OCI-LY7 (cell line): ENCODE data around the gene NIN. TPM values are rescaled to one million over a fixed set of nuclear protein-coding genes. Genes with fewer than 3 reads are reported as not detected.

Source experiments
- BruUV-seq: library from RNA; stranded (reverse); fragments of 400-500 nt; replicated peaks from 2 replicates; lab custom pipeline; 2021; lab: Mats Ljungman, UMichigan
- CTCF ChIA-PET: fragments of 300-600 bp; sonication (Branson Sonifier 250); formaldehyde crosslinking; loops from one replicate; lab custom pipeline; 2022; ENCODE audit warnings: antibody characterized with exemption; ENCODE audit not compliant: unreplicated experiment; lab: Charles Lee
- POLR2A ChIA-PET: fragments of 300-600 bp; sonication (Branson Sonifier 250); formaldehyde crosslinking; loops from one replicate; lab custom pipeline; 2022; ENCODE audit warnings: antibody characterized with exemption; lab: Charles Lee
- DNase-seq: peaks from one replicate; pipeline ENCODE4 v3.0.0-alpha.2; 2015; ENCODE audit warnings: low spot score
- H2AFZ ChIP-seq: fragments of 200-600 bp; sonication (generic), shearing (Covaris generic); 2 replicates; pipeline ENCODE4 v1.6.1; 2014; ENCODE audit warnings: mild to moderate bottlenecking, antibody characterized with exemption, low read length, moderate library complexity
- H3K27ac ChIP-seq: fragments of 200-600 bp; sonication (generic); 2 replicates; pipeline ENCODE4 v1.5.1; 2014; ENCODE audit warnings: mixed run types, low read depth, mild to moderate bottlenecking, moderate library complexity, low read length, inconsistent platforms; ENCODE audit not compliant: poor library complexity, severe bottlenecking
- H3K36me3 ChIP-seq: fragments of 200-600 bp; sonication (generic); 2 replicates; pipeline ENCODE4 v1.6.1; 2014; ENCODE audit warnings: mild to moderate bottlenecking, antibody characterized with exemption, low read length, moderate library complexity, mixed read lengths; ENCODE audit not compliant: insufficient read depth
- H3K4me1 ChIP-seq: fragments of 200-600 bp; sonication (generic); 2 replicates; pipeline ENCODE4 v1.5.1; 2014; ENCODE audit warnings: mild to moderate bottlenecking, low read length; ENCODE audit not compliant: insufficient read depth, poor library complexity, severe bottlenecking
- H3K4me2 ChIP-seq: fragments of 200-600 bp; sonication (generic); 2 replicates; pipeline ENCODE4 v1.6.1; 2014; ENCODE audit warnings: mild to moderate bottlenecking, low read length
- H3K4me3 ChIP-seq: fragments of 200-600 bp; sonication (generic); 2 replicates; pipeline ENCODE4 v1.5.1; 2014; ENCODE audit warnings: mild to moderate bottlenecking, low read depth, low read length; ENCODE audit not compliant: poor library complexity, severe bottlenecking
- H3K79me2 ChIP-seq: fragments of 200-600 bp; sonication (generic); 2 replicates; pipeline ENCODE4 v1.6.1; 2016; ENCODE audit warnings: low read depth, mild to moderate bottlenecking, low read length, moderate library complexity, mixed read lengths; ENCODE audit not compliant: insufficient read depth
- H3K9me2 ChIP-seq: fragments of 200-600 bp; sonication (generic); 2 replicates; pipeline ENCODE4 v1.6.1; 2016; ENCODE audit warnings: mild to moderate bottlenecking, low read length, mixed read lengths; ENCODE audit not compliant: insufficient read depth
- H3K9me3 ChIP-seq: fragments of 200-600 bp; sonication (generic); 2 replicates; pipeline ENCODE4 v1.6.1; 2014; ENCODE audit warnings: mild to moderate bottlenecking, mixed run types, low read length, mixed read lengths
- H4K20me1 ChIP-seq: fragments of 200-600 bp; sonication (generic); 2 replicates; pipeline ENCODE4 v1.6.1; 2014; ENCODE audit warnings: mild to moderate bottlenecking, antibody characterized with exemption, low read length, moderate library complexity, mixed read lengths; ENCODE audit not compliant: insufficient read depth
- CTCF ChIP-seq: fragments of 200-600 bp; sonication (generic); conservative IDR thresholded peaks from 2 replicates; pipeline ENCODE4 v1.5.1; 2014; ENCODE audit warnings: mild to moderate bottlenecking, antibody characterized with exemption, low read length, moderate library complexity, mixed read lengths
- EZH2phosphoT487 ChIP-seq: fragments of 200-600 bp; sonication (generic); IDR thresholded peaks from 2 replicates; pipeline ENCODE4 v1.6.1; 2018; ENCODE audit warnings: low read depth, borderline replicate concordance, mild to moderate bottlenecking, mixed run types, antibody characterized with exemption, low read length, moderate library complexity, mixed read lengths
- intact Hi-C: fragments of 100-400 bp; cut with micrococcal nuclease; formaldehyde crosslinking; loops from one replicate; pipeline ENCODE4 v1.10.0; 2022; ENCODE audit not compliant: unreplicated experiment
- total RNA-seq, 2 experiments: library from RNA; depleted of rRNA in 1 of 2; stranded (reverse); fragments of >200 nt in 1 of 2; shearing (Covaris generic) in 1 of 2; gene quantifications; 2 replicates each; pipeline ENCODE4 v1.2.3, GENCODE V29; 2014 to 2022

Gene NIN
- total RNA-seq, 2 experiments from 2014 or later: 95.3 to 189 TPM

GRCh38 chr14:50785457-50786063, 45.4 kb downstream of the NIN start:
- TF ChIP-seq CTCF: no peak
- TF ChIP-seq EZH2phosphoT487: no peak
- BruUV-seq: no TSS peak
- Histone ChIP-seq H3K4me2 (peak overlapping the region; percentile 83), H2AFZ (peak overlapping the region; percentile 15; the same call in 1 of the 2 replicates), H3K4me1 (peaks cover 59% of the 10 kb centered on the region), H3K4me3 (no peak overlapping the region), H3K9me2 (no peaks in the 10 kb centered on the region), H3K79me2 (peaks cover 39% of the 10 kb centered on the region; the same call in 1 of the 2 replicates), H3K36me3 (peaks cover 79% of the 10 kb centered on the region), H4K20me1 (no peaks in the 10 kb centered on the region), H3K9me3 (no peaks in the 10 kb centered on the region), H3K27ac (peak overlapping the region; percentile 97)
- peak; percentile 35 for DNase-seq
- intact Hi-C loops: loop anchor here (5.0 kb wide), 1 partner anchor 553 kb away; the partner anchor contains the start of gene SOS2
- ChIA-PET CTCF (interaction anchor here (1.0 to 1.5 kb wide), 6 partner anchors 9 to 159 kb away, joined by 3 to 4 read pairs (median 3); partner anchors contain the start of gene PYGL), POLR2A (interaction anchor here (0.6 to 18.1 kb wide), 17 partner anchors 9 to 457 kb away, joined by 3 to 404 read pairs (median 5); partner anchors contain the start of gene NIN)

GRCh38 chr14:50784683-50785456, 46.1 kb downstream of the NIN start:
- H3K9me3 ChIP-seq: no peaks in the 10 kb centered on the region
- peaks cover 56% of the 10 kb centered on the region for H3K4me1 ChIP-seq
- POLR2A ChIA-PET: interaction anchor here (0.7 to 18.1 kb wide), 11 partner anchors 8 to 194 kb away, joined by 3 to 404 read pairs (median 8); partner anchors contain the start of gene NIN
- intact Hi-C loops: loop anchor here (5.0 kb wide), 1 partner anchor 553 kb away; the partner anchor contains the start of gene SOS2
- H4K20me1 ChIP-seq: no peaks in the 10 kb centered on the region
- no TSS peak for BruUV-seq
- H3K4me2 ChIP-seq: peak overlapping the region; percentile 83; the same call in 1 of the 2 replicates
- CTCF ChIA-PET: interaction anchor here (0.6 to 1.5 kb wide), 6 partner anchors 9 to 160 kb away, joined by 3 to 4 read pairs (median 4); partner anchors contain the start of gene PYGL
- peaks cover 39% of the 10 kb centered on the region; the same call in 1 of the 2 replicates for H3K79me2 ChIP-seq
- no peaks in the 10 kb centered on the region for H3K9me2 ChIP-seq
- 0 out of 2 replicates have a peak overlapping the region, but pooled peaks have one; percentile 15 for H2AFZ ChIP-seq
- no peak for DNase-seq
- TF ChIP-seq EZH2phosphoT487 (no peak), CTCF (no peak)
- peak overlapping the region; percentile 97 for H3K27ac ChIP-seq
- no peak overlapping the region for H3K4me3 ChIP-seq
- peaks cover 81% of the 10 kb centered on the region for H3K36me3 ChIP-seq
